Liver (tissue), 3 donors: ENCODE measurements around the gene CTRB1.

Experiments used
- ATF3 ChIP-seq: IDR thresholded peaks from 2 replicates; pipeline ENCODE4 v1.6.1; 2016; ENCODE audit warnings: antibody characterized with exemption
- CTCF ChIP-seq: fragments of 150-350 bp; IDR thresholded peaks from 2 replicates; pipeline ENCODE4 v1.5.1; 2017; ENCODE audit warnings: improper control_type of control experiment, low read depth, low read length; ENCODE audit not compliant: missing input control
- EGR1 ChIP-seq, 2 donors: IDR thresholded peaks; 2 replicates each; pipeline ENCODE4 v1.6.1; 2016 to 2018; ENCODE audit warnings: antibody characterized with exemption in 2 of 2, low read depth in 2 of 2
- FOXA1 ChIP-seq: IDR thresholded peaks from 2 replicates; pipeline ENCODE4 v1.6.1; 2016; ENCODE audit warnings: antibody characterized with exemption
- HNF4A ChIP-seq, 2 donors: conservative IDR thresholded peaks; 2 replicates each; pipeline ENCODE4 v1.6.1; 2016; ENCODE audit warnings: antibody characterized with exemption in 2 of 2, mild to moderate bottlenecking in 2 of 2
- JUND ChIP-seq, 2 donors: IDR thresholded peaks; 2 replicates each; pipeline ENCODE4 v1.6.1; 2016; ENCODE audit warnings: antibody characterized with exemption in 2 of 2
- MAX ChIP-seq: IDR thresholded peaks from 2 replicates; pipeline ENCODE4 v1.6.1; 2016; ENCODE audit warnings: antibody characterized with exemption
- RAD21 ChIP-seq, 2 donors: IDR thresholded peaks; 2 replicates each; pipeline ENCODE4 v1.6.1; 2016; ENCODE audit warnings: antibody characterized with exemption in 2 of 2, mild to moderate bottlenecking in 2 of 2
- REST ChIP-seq: IDR thresholded peaks from 2 replicates; pipeline ENCODE4 v1.6.1; 2016; ENCODE audit warnings: antibody characterized with exemption, mild to moderate bottlenecking
- SP1 ChIP-seq: IDR thresholded peaks from 2 replicates; pipeline ENCODE4 v1.6.1; 2018; ENCODE audit warnings: antibody characterized with exemption, mild to moderate bottlenecking
- TAF1 ChIP-seq: conservative IDR thresholded peaks from 2 replicates; pipeline ENCODE4 v1.6.1; 2016; ENCODE audit warnings: antibody characterized with exemption, mild to moderate bottlenecking
- YY1 ChIP-seq: IDR thresholded peaks from 2 replicates; pipeline ENCODE4 v1.6.1; 2016; ENCODE audit warnings: antibody characterized with exemption, mild to moderate bottlenecking
- donor health status: healthy.
- donor health status: healthy.

GRCh38 chr16:75219088-75219487 lies 300 bp downstream of the CTRB1 start:
- TF ChIP-seq CTCF (no peak), EGR1 (IDR thresholded peaks at IDR 0.05; ENCODE audit: low read depth in 2 of 2) (no peak), RAD21 (IDR thresholded peaks at IDR 0.05) (no peak), JUND (IDR thresholded peaks at IDR 0.05) (no peak), YY1 (no peak), FOXA1 (no peak), TAF1 (no peak), REST (no peak), MAX (no peak), ATF3 (no peak), SP1 (no peak), HNF4A (conservative IDR thresholded peaks at IDR 0.05) (no peak)
